ENCODE measurements around the gene TTC12. TPM values are rescaled to one million over a fixed set of nuclear protein-coding genes. Genes with fewer than 3 reads are reported as not detected.

TTC12 gene
- total and polyA plus RNA-seq, 2 of the 8 experiments (the other 6 are each of a cell fraction or from before 2014, with no cell fraction given): 4.7 to 9.0 TPM

GRCh38 chr11:113334183-113334582 lies 19.8 kb downstream of the TTC12 start:
- no peaks in the 10 kb centered on the region for H3K9me3 ChIP-seq (ENCODE audit: insufficient read depth in 2 of 2, low read depth in 1 of 2, low read length in 1 of 2)
- H4K20me1 ChIP-seq (replicated peaks in 1 of 2; ENCODE audit: control insufficient read depth in 1 of 2, insufficient read depth in 2 of 2, low read length in 2 of 2): peaks cover 0 to 2% of the 10 kb centered on the region in 2 experiments
- H3K9ac ChIP-seq (replicated peaks in 1 of 4; ENCODE audit: extremely low read depth in 1 of 4, low read depth in 3 of 4, low read length in 3 of 4): no peak overlapping the region
- no peak overlapping the region for H3K18ac ChIP-seq (ENCODE audit: extremely low read depth, low read length)
- no peaks in the 10 kb centered on the region; a peak in 1 of 8 replicates for H3K36me3 ChIP-seq (ENCODE audit: control insufficient read depth in 2 of 4, insufficient read depth in 4 of 4, low read length in 3 of 4)
- H3K27me3 ChIP-seq (replicated peaks in 1 of 4; ENCODE audit: control insufficient read depth in 3 of 4, extremely low read depth in 1 of 4, insufficient read depth in 3 of 4, low read length in 3 of 4): no peaks in the 10 kb centered on the region
- H2BK120ac ChIP-seq (replicated peaks; ENCODE audit: low read depth, low read length): no peak overlapping the region
- H2BK20ac ChIP-seq (ENCODE audit: low read length): no peak overlapping the region
- DNase-seq (ENCODE audit: low read depth in 1 of 2, low spot score in 2 of 2): no peak
- no peaks in the 10 kb centered on the region for H3K79me2 ChIP-seq (ENCODE audit: control insufficient read depth in 1 of 2, insufficient read depth in 2 of 2, low read length in 2 of 2)
- H4K91ac ChIP-seq (replicated peaks; ENCODE audit: insufficient read length, low read length): no peak overlapping the region
- no peak overlapping the region for H3K27ac ChIP-seq (ENCODE audit: low read depth, low read length)
- H3K4me1 ChIP-seq (replicated peaks in 1 of 4; ENCODE audit: control insufficient read depth in 3 of 4, insufficient read depth in 4 of 4, low read length in 3 of 4): no peaks in the 10 kb centered on the region
- H2AK5ac ChIP-seq (ENCODE audit: low read depth, low read length): no peak overlapping the region
- POLR2A ChIA-PET (ENCODE audit: partially characterized antibody): no interaction called here
- 89% methylated on average over 1 of the region's 1 CpG; no CpG with 5 or more reads in 1 of the 2 experiments for WGBS, 2 experiments (ENCODE audit: extremely low coverage in 1 of 2, insufficient coverage in 1 of 2, insufficient read length in 1 of 2, insufficient replicate concordance in 2 of 2, low coverage in 1 of 2, low lambda C conversion rate in 2 of 2, missing lambda C conversion rate in 1 of 2)
- H2BK15ac ChIP-seq (ENCODE audit: low read length): no peak overlapping the region
- H2BK5ac ChIP-seq (ENCODE audit: low read depth, low read length): no peak overlapping the region
- no peaks in the 10 kb centered on the region for H3K79me1 ChIP-seq (ENCODE audit: low read depth, low read length)
- H3K4me2 ChIP-seq (ENCODE audit: insufficient read depth in 1 of 2, low read depth in 2 of 2, low read length in 2 of 2): no peak overlapping the region
- no peak overlapping the region for H3K4me3 ChIP-seq (ENCODE audit: extremely low read depth in 1 of 4, insufficient read depth in 2 of 4, low read depth in 3 of 4, low read length in 4 of 4)
- TF ChIP-seq TCF12 (IDR thresholded peaks at IDR 0.05; ENCODE audit: low read depth, low read length): no peak
- TF ChIP-seq CEBPB (IDR thresholded peaks at IDR 0.05; ENCODE audit: low read depth, low read length): no peak
- no peak for TF ChIP-seq KDM5A (IDR thresholded peaks at IDR 0.05; ENCODE audit: low read length)
- TF ChIP-seq MAFK (IDR thresholded peaks at IDR 0.05; ENCODE audit: low read depth, low read length): no peak
- TF ChIP-seq ATF3 (IDR thresholded peaks at IDR 0.05; ENCODE audit: insufficient read depth, low read depth, low read length): no peak
- no peak for TF ChIP-seq POLR2AphosphoS5 (IDR thresholded peaks at IDR 0.05; ENCODE audit: low read depth, low read length)
- TF ChIP-seq TAF1 (IDR thresholded peaks at IDR 0.05; ENCODE audit: low read depth, low read length): no peak
- TF ChIP-seq SAP30 (IDR thresholded peaks at IDR 0.05; ENCODE audit: insufficient read depth, insufficient replicate concordance, low read length): no peak
- TF ChIP-seq KDM1A (IDR thresholded peaks at IDR 0.05; ENCODE audit: borderline replicate concordance, low read length): no peak
- no peak for TF ChIP-seq NRF1 (IDR thresholded peaks at IDR 0.05; ENCODE audit: low read depth, low read length)
- no peak for TF ChIP-seq BRCA1 (IDR thresholded peaks at IDR 0.05; ENCODE audit: low read depth, low read length)
- no peak for FAIRE-seq
- H3K56ac ChIP-seq (replicated peaks; ENCODE audit: insufficient read length, low read depth, low read length): no peak overlapping the region
- CTCF ChIA-PET (ENCODE audit: partially characterized antibody): interaction anchor here (0.8 to 1.2 kb wide), 4 partner anchors 10 to 143 kb away, joined by 3 to 4 read pairs (median 4); no protein-coding TSS in a partner anchor
- no peak overlapping the region for H3K23ac ChIP-seq (ENCODE audit: insufficient read length)
- H2BK12ac ChIP-seq (ENCODE audit: low read depth, low read length): no peak overlapping the region
- no peak overlapping the region for H3K4ac ChIP-seq (replicated peaks; ENCODE audit: insufficient read length, low read depth, low read length)
- H3K23me2 ChIP-seq (ENCODE audit: low read depth, low read length): no peaks in the 10 kb centered on the region
- no peak overlapping the region for H2AFZ ChIP-seq (ENCODE audit: low read length)
- H3K14ac ChIP-seq (ENCODE audit: insufficient read length): no peak overlapping the region
- no peak overlapping the region for H4K8ac ChIP-seq (ENCODE audit: extremely low read depth, insufficient read depth, low read length)
- H4K5ac ChIP-seq (ENCODE audit: insufficient read length, low read depth, low read length): no peak overlapping the region
